H4 (cell line): Measurements from ENCODE around the gene ADRM1. TPM values are rescaled to one million over a fixed set of nuclear protein-coding genes. Genes with fewer than 3 reads are reported as not detected.

Source experiments
- DNase-seq: peaks from one replicate; pipeline ENCODE4 v3.0.0-alpha.2; 2015; ENCODE audit warnings: low spot score
- total RNA-seq: library from RNA; depleted of rRNA; stranded (reverse); fragments of >200 nt; shearing (Covaris generic); gene quantifications from 2 replicates; pipeline ENCODE4 v1.2.3, GENCODE V29; 2014

The ADRM1 gene
- total RNA-seq, 1 experiment from 2014 or later = 180 TPM

- DNase-seq = no peak
These were observed 21.4 kb downstream of the ADRM1 start for GRCh38 chr20:62323980-62324906.

GRCh38 chr20:62325172-62325905, 22.5 kb downstream of the ADRM1 start:
- DNase-seq = no peak

GRCh38 chr20:62326559-62326958, 23.8 kb downstream of the ADRM1 start:
- DNase-seq = no peak

GRCh38 chr20:62326959-62327725, 24.3 kb downstream of the ADRM1 start:
- DNase-seq = no peak

- no peak for DNase-seq
These were observed 25.1 kb downstream of the ADRM1 start for GRCh38 chr20:62327726-62328495.

GRCh38 chr20:62328684-62329388, 26.0 kb downstream of the ADRM1 start:
- DNase-seq = no peak

- DNase-seq = no peak
These were observed 26.9 kb downstream of the ADRM1 start for GRCh38 chr20:62329389-62330377.

- DNase-seq = no peak
These were observed 27.9 kb downstream of the ADRM1 start for GRCh38 chr20:62330576-62331317.

GRCh38 chr20:62331347-62331746, 28.6 kb downstream of the ADRM1 start:
- no peak for DNase-seq

GRCh38 chr20:62332421-62332820, 29.6 kb downstream of the ADRM1 start:
- no peak for DNase-seq

GRCh38 chr20:62332989-62333819, 30.4 kb downstream of the ADRM1 start:
- no peak for DNase-seq

- DNase-seq = no peak
These were observed 31.2 kb downstream of the ADRM1 start for GRCh38 chr20:62333820-62334595.

GRCh38 chr20:62334881-62335280, 32.1 kb downstream of the ADRM1 start:
- no peak for DNase-seq

- no peak for DNase-seq
These were observed 32.7 kb downstream of the ADRM1 start for GRCh38 chr20:62335532-62335931.

- DNase-seq = no peak
These were observed 33.5 kb downstream of the ADRM1 start for GRCh38 chr20:62336329-62336728.

- no peak for DNase-seq
These were observed 34.2 kb downstream of the ADRM1 start for GRCh38 chr20:62336775-62337557.
